K562 (cell line): ENCODE data around the gene PDZK1IP1. TPM values are rescaled to one million over a fixed set of nuclear protein-coding genes. Genes with fewer than 3 reads are reported as not detected.
A peak's percentile ranks its signal among the peaks of the same experiment; 100 is the strongest.

Experiments
- CTBP1 ChIP-seq: fragments of 450-650 bp; IDR thresholded peaks from 2 replicates; pipeline ENCODE4 v1.6.1; 2016; ENCODE audit warnings: borderline replicate concordance
- DLX4 ChIP-seq: fragments of 250-450 bp; sonication (Bioruptor Pico); IDR thresholded peaks from 2 replicates; pipeline ENCODE4 v1.6.1; 2021; ENCODE audit warnings: mild to moderate bottlenecking
- FOS ChIP-seq: IDR thresholded peaks from 3 replicates; pipeline ENCODE4 v1.6.1; 2011; ENCODE audit not compliant: insufficient read length; ENCODE audit errors: extremely low read depth
- HDAC1 ChIP-seq, 2 experiments: fragments of 450-650 bp; IDR thresholded peaks; 2 replicates each; pipeline ENCODE4 v1.6.1; 2016 to 2017; ENCODE audit warnings: inconsistent platforms in 1 of 2, mild to moderate bottlenecking in 1 of 2, moderate library complexity in 1 of 2
- HLTF ChIP-seq: fragments of 450-650 bp; IDR thresholded peaks from 2 replicates; pipeline ENCODE4 v1.6.1; 2016
- JUND ChIP-seq, 2 experiments: IDR thresholded peaks; 2 replicates in 1 of 2; 3 replicates in 1 of 2; pipeline ENCODE4 v1.6.1; 2011; ENCODE audit warnings: borderline replicate concordance in 2 of 2, low read depth in 2 of 2, low read length in 2 of 2, improper control_type of control experiment in 1 of 2, missing biosample characterization in 1 of 2, missing genetic modification characterization in 1 of 2, missing genetic modification reagents in 1 of 2
- KDM4B ChIP-seq, 2 experiments: fragments of 450-650 bp in 1 of 2; sonication (generic) in 1 of 2; IDR thresholded peaks; 2 replicates each; pipeline ENCODE4 v1.6.1; 2016 to 2017; ENCODE audit warnings: borderline replicate concordance in 2 of 2, antibody characterized with exemption in 1 of 2, low read depth in 1 of 2, mild to moderate bottlenecking in 1 of 2
- KDM5B ChIP-seq: fragments of 200-600 bp; sonication (generic); IDR thresholded peaks from 2 replicates; pipeline ENCODE4 v1.6.1; 2012; ENCODE audit warnings: low read depth, mild to moderate bottlenecking, moderate library complexity, low read length, control low read depth, inconsistent platforms; ENCODE audit not compliant: insufficient replicate concordance
- MAZ ChIP-seq, 2 experiments: fragments of 450-650 bp in 1 of 2; sonication (generic) in 1 of 2; formaldehyde crosslinking; IDR thresholded peaks in 1 of 2; conservative IDR thresholded peaks in 1 of 2; 2 replicates each; pipeline versions ENCODE4 v1.4.0 to v1.5.0; 2020; ENCODE audit warnings: mild to moderate bottlenecking in 1 of 2, missing genetic modification reagents in 1 of 2
- MTA2 ChIP-seq: fragments of 450-650 bp; IDR thresholded peaks from 2 replicates; pipeline ENCODE4 v1.6.1; 2016; ENCODE audit warnings: low read depth
- RB1 ChIP-seq: fragments of 450-650 bp; IDR thresholded peaks from 2 replicates; pipeline ENCODE4 v1.6.1; 2017; ENCODE audit warnings: low read depth, mild to moderate bottlenecking
- USF1 ChIP-seq: sonication (generic); formaldehyde crosslinking; IDR thresholded peaks from 2 replicates; pipeline ENCODE4 v1.9.0; 2022; ENCODE audit warnings: mild to moderate bottlenecking, missing genetic modification reagents
- XRCC3 ChIP-seq: fragments of 450-650 bp; IDR thresholded peaks from 2 replicates; pipeline ENCODE4 v1.6.1; 2017; ENCODE audit warnings: mild to moderate bottlenecking, moderate library complexity
- YY1 ChIP-seq, 3 experiments: IDR thresholded peaks; 2 replicates each; pipeline ENCODE4 v1.6.1; 2011; ENCODE audit warnings: low read length in 2 of 3, mild to moderate bottlenecking in 2 of 3, moderate library complexity in 2 of 3, borderline replicate concordance in 1 of 3, control low read depth in 1 of 3, low read depth in 1 of 3; ENCODE audit not compliant: insufficient read depth in 3 of 3, insufficient replicate concordance in 2 of 3, control insufficient read depth in 1 of 3, insufficient read length in 1 of 3; ENCODE audit errors: extremely low read depth in 1 of 3
- ZC3H8 ChIP-seq: fragments of 450-650 bp; IDR thresholded peaks from 2 replicates; pipeline ENCODE4 v1.6.1; 2017
- ZFP1 ChIP-seq: fragments of 450-650 bp; formaldehyde crosslinking; IDR thresholded peaks from 2 replicates; pipeline ENCODE4 v1.4.0; 2020; ENCODE audit warnings: mild to moderate bottlenecking, mixed read lengths
- polyA plus RNA-seq, 8 experiments: library from polyadenylated mRNA; depleted of rRNA in 4 of 8; stranded (reverse) in 5 of 8; unstranded in 3 of 8; fragments of >200 nt; fragmentation: Nextera tagmentation in 2 of 8; fragmentation: Illumina TruSeq in 1 of 8; extraction: Ambion mirVana in 2 of 8; extraction: Trizol in 1 of 8; gene quantifications; 2 replicates each; pipeline versions ENCODE4 v1.2.1 to v1.2.3, GENCODE V29; 2011 to 2014; ENCODE audit warnings: inconsistent platforms in 1 of 8, missing spikeins in 1 of 8
- total RNA-seq, 7 experiments: library from RNA; depleted of rRNA in 6 of 7; stranded (reverse); fragments of >200 nt in 6 of 7; fragmentation: Illumina TruSeq in 2 of 7; extraction: Trizol in 2 of 7; gene quantifications; 2 replicates each; pipeline versions ENCODE4 v1.2.1 to v1.2.3, GENCODE V29; 2011 to 2021; ENCODE audit warnings: low replicate concordance in 1 of 7
- TF ChIP-seq, protein P1 (sequence below): sonication (generic); formaldehyde crosslinking; IDR thresholded peaks from 2 replicates; pipeline ENCODE4 v1.8.0; 2023; ENCODE audit warnings: mild to moderate bottlenecking, missing genetic modification reagents
- TF ChIP-seq, protein P2 (sequence below): IDR thresholded peaks from 2 replicates; pipeline ENCODE4 v1.6.1; 2012; ENCODE audit warnings: low read depth, low read length, improper control_type of control experiment, borderline replicate concordance

PDZK1IP1 gene
- total and polyA plus RNA-seq, 9 of the 15 experiments (the other 6 are each of a cell fraction or from before 2014, with no cell fraction given), result 0.17 to 0.68 (median 0.53) TPM; not detected in 2

DNA sequence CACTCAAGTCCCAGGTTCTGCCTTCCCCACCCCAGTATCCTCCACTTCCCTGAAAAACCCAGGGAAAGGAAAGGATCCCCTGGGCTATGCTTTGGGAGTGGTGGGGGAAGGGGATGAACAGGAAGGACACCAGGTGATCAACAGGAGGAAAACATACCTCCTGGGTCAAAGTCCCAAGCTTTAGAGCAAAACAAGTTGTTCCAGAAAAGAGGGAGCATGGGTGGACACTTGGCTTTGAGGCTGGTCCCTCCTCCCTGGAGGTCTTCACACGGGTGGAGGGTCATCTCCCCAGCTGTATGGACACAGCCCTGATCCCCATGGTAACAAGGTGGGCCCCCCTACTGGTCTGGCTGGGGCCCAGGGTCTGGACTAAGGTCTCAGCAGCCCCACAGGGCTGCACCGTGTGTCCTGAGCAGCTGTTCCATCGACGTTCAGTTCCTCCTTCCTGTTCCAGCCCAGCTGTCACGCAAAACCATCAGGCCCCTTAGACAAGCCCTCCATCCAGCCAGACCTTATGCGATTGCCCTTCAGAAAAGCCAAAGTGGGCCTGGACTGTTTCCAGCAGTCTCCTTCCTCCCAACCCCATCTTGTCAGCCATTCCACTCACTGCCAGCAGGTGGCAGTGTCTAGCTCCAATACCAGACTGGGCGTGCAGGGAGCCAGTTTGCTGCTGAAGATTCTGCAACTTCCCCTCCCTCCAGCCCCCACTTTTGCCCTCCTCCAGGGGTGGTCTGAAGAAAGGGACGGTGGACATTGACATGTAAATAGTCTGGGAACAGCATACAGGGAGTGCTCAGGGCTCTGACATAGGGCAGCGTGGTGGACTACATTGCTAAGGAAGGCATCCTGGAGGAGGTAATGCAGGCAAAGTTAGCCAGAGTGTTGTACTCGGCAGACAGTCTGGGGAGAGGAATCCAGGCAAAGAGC, 2.9 kb upstream of the PDZK1IP1 start (continued):
- TF ChIP-seq, protein P1, sequence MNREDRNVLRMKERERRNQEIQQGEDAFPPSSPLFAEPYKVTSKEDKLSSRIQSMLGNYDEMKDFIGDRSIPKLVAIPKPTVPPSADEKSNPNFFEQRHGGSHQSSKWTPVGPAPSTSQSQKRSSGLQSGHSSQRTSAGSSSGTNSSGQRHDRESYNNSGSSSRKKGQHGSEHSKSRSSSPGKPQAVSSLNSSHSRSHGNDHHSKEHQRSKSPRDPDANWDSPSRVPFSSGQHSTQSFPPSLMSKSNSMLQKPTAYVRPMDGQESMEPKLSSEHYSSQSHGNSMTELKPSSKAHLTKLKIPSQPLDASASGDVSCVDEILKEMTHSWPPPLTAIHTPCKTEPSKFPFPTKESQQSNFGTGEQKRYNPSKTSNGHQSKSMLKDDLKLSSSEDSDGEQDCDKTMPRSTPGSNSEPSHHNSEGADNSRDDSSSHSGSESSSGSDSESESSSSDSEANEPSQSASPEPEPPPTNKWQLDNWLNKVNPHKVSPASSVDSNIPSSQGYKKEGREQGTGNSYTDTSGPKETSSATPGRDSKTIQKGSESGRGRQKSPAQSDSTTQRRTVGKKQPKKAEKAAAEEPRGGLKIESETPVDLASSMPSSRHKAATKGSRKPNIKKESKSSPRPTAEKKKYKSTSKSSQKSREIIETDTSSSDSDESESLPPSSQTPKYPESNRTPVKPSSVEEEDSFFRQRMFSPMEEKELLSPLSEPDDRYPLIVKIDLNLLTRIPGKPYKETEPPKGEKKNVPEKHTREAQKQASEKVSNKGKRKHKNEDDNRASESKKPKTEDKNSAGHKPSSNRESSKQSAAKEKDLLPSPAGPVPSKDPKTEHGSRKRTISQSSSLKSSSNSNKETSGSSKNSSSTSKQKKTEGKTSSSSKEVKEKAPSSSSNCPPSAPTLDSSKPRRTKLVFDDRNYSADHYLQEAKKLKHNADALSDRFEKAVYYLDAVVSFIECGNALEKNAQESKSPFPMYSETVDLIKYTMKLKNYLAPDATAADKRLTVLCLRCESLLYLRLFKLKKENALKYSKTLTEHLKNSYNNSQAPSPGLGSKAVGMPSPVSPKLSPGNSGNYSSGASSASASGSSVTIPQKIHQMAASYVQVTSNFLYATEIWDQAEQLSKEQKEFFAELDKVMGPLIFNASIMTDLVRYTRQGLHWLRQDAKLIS, result no peak
- TF ChIP-seq HLTF (peak; percentile 55; the same call in 1 of the 2 replicates), USF1 (CRISPR knock-in tag) (0 out of 2 replicates have a peak, but pooled peaks have one; percentile 2), XRCC3 (no peak), MAZ (CRISPR knock-in tag; conservative IDR thresholded peaks at IDR 0.05 in 1 of 2, IDR thresholded peaks at IDR 0.05 in 1 of 2) (peak; percentile 72 to 85), ZFP1 (CRISPR knock-in tag) (no peak), KDM4B (IDR thresholded peaks at IDR 0.05; ENCODE audit: borderline replicate concordance in 2 of 2, low read depth in 1 of 2) (no peak), RB1 (peak; percentile 12; the same call in 1 of the 2 replicates), YY1 (IDR thresholded peaks at IDR 0.05; ENCODE audit: borderline replicate concordance in 1 of 3, control insufficient read depth in 1 of 3, extremely low read depth in 1 of 3, insufficient read depth in 3 of 3, insufficient read length in 1 of 3, insufficient replicate concordance in 2 of 3, low read depth in 1 of 3, low read length in 2 of 3) (peak in 2 of 3 experiments; percentile 69 to 82), DLX4 (no peak), MTA2 (peak; percentile 5; the same call in 1 of the 2 replicates), HDAC1 (IDR thresholded peaks at IDR 0.05) (peak in 1 of 2 experiments; percentile 37; a peak in 1 of 4 replicates), CTBP1 (peak; percentile 86; the same call in 1 of the 2 replicates), KDM5B (no peak), JUND (IDR thresholded peaks at IDR 0.05; ENCODE audit: borderline replicate concordance, low read depth, low read length) (peak; percentile 68), JUND (tag; IDR thresholded peaks at IDR 0.05; ENCODE audit: borderline replicate concordance, low read depth, low read length) (peak; percentile 39; the same call in 1 of the 3 replicates), FOS (no peak), ZC3H8 (no peak)
- TF ChIP-seq, protein P2, sequence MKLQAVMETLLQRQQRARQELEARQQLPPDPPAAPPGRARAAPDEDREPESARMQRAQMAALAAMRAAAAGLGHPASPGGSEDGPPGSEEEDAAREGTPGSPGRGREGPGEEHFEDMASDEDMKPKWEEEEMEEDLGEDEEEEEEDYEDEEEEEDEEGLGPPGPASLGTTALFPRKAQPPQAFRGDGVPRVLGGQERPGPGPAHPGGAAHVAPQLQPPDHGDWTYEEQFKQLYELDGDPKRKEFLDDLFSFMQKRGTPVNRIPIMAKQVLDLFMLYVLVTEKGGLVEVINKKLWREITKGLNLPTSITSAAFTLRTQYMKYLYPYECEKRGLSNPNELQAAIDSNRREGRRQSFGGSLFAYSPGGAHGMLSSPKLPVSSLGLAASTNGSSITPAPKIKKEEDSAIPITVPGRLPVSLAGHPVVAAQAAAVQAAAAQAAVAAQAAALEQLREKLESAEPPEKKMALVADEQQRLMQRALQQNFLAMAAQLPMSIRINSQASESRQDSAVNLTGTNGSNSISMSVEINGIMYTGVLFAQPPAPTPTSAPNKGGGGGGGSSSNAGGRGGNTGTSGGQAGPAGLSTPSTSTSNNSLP, result no peak
